ENCODE measurements around the gene AGPS.

Gene AGPS

GRCh38 chr2:177395351-177396065 lies 2.9 kb downstream of the AGPS start:
- peaks cover 5% of the 10 kb centered on the region for H3K4me1 ChIP-seq (ENCODE audit: control insufficient read depth, insufficient read depth, low read length)

DNA sequence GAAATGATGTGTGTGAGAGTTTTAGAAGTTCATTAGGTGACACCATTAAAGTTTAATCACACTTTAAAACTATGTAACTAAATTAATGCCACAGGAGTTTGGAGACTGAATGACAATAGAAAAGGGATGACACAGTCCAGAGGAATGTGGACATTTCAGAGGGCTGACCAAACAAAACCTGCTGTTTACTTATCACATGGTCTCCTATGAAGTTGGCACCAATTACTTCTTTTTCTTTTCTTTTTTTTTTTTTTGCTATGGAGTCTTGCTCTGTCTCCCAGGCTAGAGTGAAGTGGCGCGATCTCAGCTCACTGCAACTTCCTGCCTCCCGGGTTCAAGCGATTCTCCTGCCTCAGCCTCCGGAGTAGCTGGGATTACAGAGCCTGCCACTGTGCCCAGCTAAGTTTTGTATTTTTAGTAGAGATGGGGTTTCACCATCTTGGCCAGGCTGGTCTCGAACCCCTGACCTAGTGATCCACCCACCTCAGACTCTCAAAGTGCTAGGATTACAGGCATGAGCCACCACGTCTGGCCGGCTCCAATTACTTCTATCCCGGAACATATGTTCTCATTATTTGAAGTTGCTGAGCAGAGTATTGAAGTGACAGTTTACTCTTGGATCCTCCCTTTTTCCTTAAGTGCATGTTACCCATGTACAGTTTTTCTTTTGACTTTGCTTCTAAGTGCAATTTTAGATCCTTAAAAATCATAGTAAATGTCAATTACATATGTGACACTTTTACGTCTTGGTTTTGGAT lies 4.3 kb downstream of the AGPS start:
- Histone ChIP-seq H3K36me3 (ENCODE audit: control insufficient read depth in 2 of 2, insufficient read depth in 1 of 2, low read length in 2 of 2) (no peaks in the 10 kb centered on the region), H3K4me1 (ENCODE audit: control insufficient read depth, insufficient read depth, low read length) (peaks cover 5% of the 10 kb centered on the region), H3K4me3 (ENCODE audit: low read depth, low read length) (no peak overlapping the region), H3K9me3 (ENCODE audit: control insufficient read depth, insufficient read depth, low read depth, low read length) (no peaks in the 10 kb centered on the region), H3K27ac (ENCODE audit: extremely low read depth, low read depth, low read length) (no peak overlapping the region)
- ChIA-PET CTCF (no interaction called here), POLR2A (interaction anchor here (0.6 kb wide), 1 partner anchor 370 kb away, joined by 3 read pairs; no protein-coding TSS in a partner anchor)
- TF ChIP-seq ZNF600 (tag by site-specific recombination; IDR thresholded peaks at IDR 0.05) (0 out of 2 replicates have a peak, but pooled peaks have one; percentile 33), GLIS1 (tag by site-specific recombination; IDR thresholded peaks at IDR 0.05) (0 out of 2 replicates have a peak, but pooled peaks have one; percentile 16), MEIS1 (CRISPR knock-in tag; IDR thresholded peaks at IDR 0.05; ENCODE audit: borderline replicate concordance) (no peak), KLF17 (tag by site-specific recombination; IDR thresholded peaks at IDR 0.05) (peak; percentile 15; the same call in 1 of the 2 replicates), KLF1 (tag by site-specific recombination; IDR thresholded peaks at IDR 0.05) (no peak), HIC1 (tag by site-specific recombination; IDR thresholded peaks at IDR 0.05) (peak; percentile 39; the same call in 1 of the 2 replicates), ZBTB17 (tag by site-specific recombination; IDR thresholded peaks at IDR 0.05) (peak; percentile 21; the same call in 1 of the 2 replicates), ZNF404 (tag by site-specific recombination; IDR thresholded peaks at IDR 0.05) (no peak), OSR2 (tag by site-specific recombination; IDR thresholded peaks at IDR 0.05) (0 out of 2 replicates have a peak, but pooled peaks have one; percentile 14), WT1 (tag by site-specific recombination; IDR thresholded peaks at IDR 0.05) (peak; percentile 87), ZNF184 (tag by site-specific recombination; IDR thresholded peaks at IDR 0.05) (peak; percentile 51; the same call in 1 of the 2 replicates), ZNF623 (tag by site-specific recombination; IDR thresholded peaks at IDR 0.05) (no peak), ZNF394 (tag by site-specific recombination; IDR thresholded peaks at IDR 0.05; ENCODE audit: borderline replicate concordance) (peak; percentile 47; the same call in 1 of the 2 replicates)
- TF ChIP-seq, protein P1, sequence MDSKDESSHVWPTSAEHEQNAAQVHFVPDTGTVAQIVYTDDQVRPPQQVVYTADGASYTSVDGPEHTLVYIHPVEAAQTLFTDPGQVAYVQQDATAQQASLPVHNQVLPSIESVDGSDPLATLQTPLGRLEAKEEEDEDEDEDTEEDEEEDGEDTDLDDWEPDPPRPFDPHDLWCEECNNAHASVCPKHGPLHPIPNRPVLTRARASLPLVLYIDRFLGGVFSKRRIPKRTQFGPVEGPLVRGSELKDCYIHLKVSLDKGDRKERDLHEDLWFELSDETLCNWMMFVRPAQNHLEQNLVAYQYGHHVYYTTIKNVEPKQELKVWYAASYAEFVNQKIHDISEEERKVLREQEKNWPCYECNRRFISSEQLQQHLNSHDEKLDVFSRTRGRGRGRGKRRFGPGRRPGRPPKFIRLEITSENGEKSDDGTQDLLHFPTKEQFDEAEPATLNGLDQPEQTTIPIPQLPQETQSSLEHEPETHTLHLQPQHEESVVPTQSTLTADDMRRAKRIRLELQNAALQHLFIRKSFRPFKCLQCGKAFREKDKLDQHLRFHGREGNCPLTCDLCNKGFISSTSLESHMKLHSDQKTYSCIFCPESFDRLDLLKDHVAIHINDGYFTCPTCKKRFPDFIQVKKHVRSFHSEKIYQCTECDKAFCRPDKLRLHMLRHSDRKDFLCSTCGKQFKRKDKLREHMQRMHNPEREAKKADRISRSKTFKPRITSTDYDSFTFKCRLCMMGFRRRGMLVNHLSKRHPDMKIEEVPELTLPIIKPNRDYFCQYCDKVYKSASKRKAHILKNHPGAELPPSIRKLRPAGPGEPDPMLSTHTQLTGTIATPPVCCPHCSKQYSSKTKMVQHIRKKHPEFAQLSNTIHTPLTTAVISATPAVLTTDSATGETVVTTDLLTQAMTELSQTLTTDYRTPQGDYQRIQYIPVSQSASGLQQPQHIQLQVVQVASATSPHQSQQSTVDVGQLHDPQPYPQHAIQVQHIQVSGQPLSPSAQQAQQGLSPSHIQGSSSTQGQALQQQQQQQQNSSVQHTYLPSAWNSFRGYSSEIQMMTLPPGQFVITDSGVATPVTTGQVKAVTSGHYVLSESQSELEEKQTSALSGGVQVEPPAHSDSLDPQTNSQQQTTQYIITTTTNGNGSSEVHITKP (tag by site-specific recombination; IDR thresholded peaks at IDR 0.05) = 0 out of 2 replicates have a peak, but pooled peaks have one; percentile 13

More at GRCh38 chr2:177395351-177396065, 2.9 kb downstream of the AGPS start:
- no peaks in the 10 kb centered on the region for H3K9me3 ChIP-seq (ENCODE audit: control insufficient read depth, insufficient read depth, low read depth, low read length)
- POLR2A ChIA-PET = interaction anchor here (1.0 to 1.4 kb wide), 2 partner anchors 10 to 134 kb away, joined by 3 read pairs; no protein-coding TSS in a partner anchor
- TF ChIP-seq TRIM28 (IDR thresholded peaks at IDR 0.05; ENCODE audit: borderline replicate concordance, low read length) (no peak), ZNF341 (tag by site-specific recombination; IDR thresholded peaks at IDR 0.05; ENCODE audit: low read depth) (no peak), ZNF558 (tag by site-specific recombination; IDR thresholded peaks at IDR 0.05) (no peak)
- no peak overlapping the region for H3K27ac ChIP-seq (ENCODE audit: extremely low read depth, low read depth, low read length)
- CTCF ChIA-PET = interaction anchor here (1.2 kb wide), 1 partner anchor 20 kb away, joined by 4 read pairs; no protein-coding TSS in a partner anchor
- H3K4me3 ChIP-seq (ENCODE audit: low read depth, low read length) = no peak overlapping the region
- no peaks in the 10 kb centered on the region for H3K36me3 ChIP-seq (ENCODE audit: control insufficient read depth in 2 of 2, insufficient read depth in 1 of 2, low read length in 2 of 2)

All from HEK293 (cell line).